Mammary epithelial cell (primary cell): ENCODE results near the gene GSTM3.

Experiments
- CTCF ChIP-seq, 2 donors: IDR thresholded peaks in 1 of 2; conservative IDR thresholded peaks in 1 of 2; 2 replicates each; pipeline ENCODE4 v1.5.1; 2011 to 2012; ENCODE audit warnings: inconsistent platforms in 2 of 2, low read length in 2 of 2, mild to moderate bottlenecking in 2 of 2, control low read depth in 1 of 2, low read depth in 1 of 2; ENCODE audit not compliant: insufficient read depth in 1 of 2; ENCODE audit errors: extremely low read depth in 1 of 2
- EZH2 ChIP-seq: IDR thresholded peaks from 2 replicates; pipeline ENCODE4 v1.6.1; 2012; ENCODE audit warnings: low read length, inconsistent platforms, borderline replicate concordance

GRCh38 chr1:109767637-109768334, 26.9 kb upstream of the GSTM3 start:
- no peak for TF ChIP-seq CTCF (conservative IDR thresholded peaks at IDR 0.05 in 1 of 2, IDR thresholded peaks at IDR 0.05 in 1 of 2; ENCODE audit: extremely low read depth in 1 of 2, insufficient read depth in 1 of 2, low read depth in 1 of 2, low read length in 2 of 2)
- no peak for TF ChIP-seq EZH2
